A673 (cell line): ENCODE measurements around the gene ILKAP. TPM values are rescaled to one million over a fixed set of nuclear protein-coding genes. Genes with fewer than 3 reads are reported as not detected.

Experiments used
- BruUV-seq: library from RNA; stranded (reverse); fragments of 400-500 nt; replicated peaks from 2 replicates; lab custom pipeline; 2021; lab: Mats Ljungman, UMichigan
- CTCF ChIA-PET: fragments of 300-600 bp; sonication (Branson Sonifier 250); formaldehyde crosslinking; loops from one replicate; lab custom pipeline; 2022; ENCODE audit warnings: antibody characterized with exemption; lab: Charles Lee
- POLR2A ChIA-PET: fragments of 300-600 bp; sonication (Branson Sonifier 250); formaldehyde crosslinking; loops from one replicate; lab custom pipeline; 2022; ENCODE audit warnings: antibody characterized with exemption; ENCODE audit not compliant: low non-redundant PET; lab: Charles Lee
- DNase-seq: peaks from one replicate; pipeline ENCODE4 v3.0.0-alpha.2; 2015; ENCODE audit warnings: low spot score
- H3K27ac ChIP-seq: fragments of 200-600 bp; sonication (generic); 2 replicates; pipeline ENCODE4 v1.5.1; 2016; ENCODE audit warnings: mixed run types, low read depth, mild to moderate bottlenecking, mixed read lengths, antibody characterized with exemption, low read length; ENCODE audit not compliant: poor library complexity, severe bottlenecking
- H3K27me3 ChIP-seq: fragments of 200-600 bp; sonication (generic); replicated peaks from 2 replicates; pipeline ENCODE4 v1.6.1; 2017; ENCODE audit warnings: mixed run types, low read depth, mild to moderate bottlenecking, mixed read lengths, antibody characterized with exemption, low read length; ENCODE audit not compliant: insufficient read depth, poor library complexity
- H3K36me3 ChIP-seq: fragments of 200-600 bp; sonication (generic); 2 replicates; pipeline ENCODE4 v1.6.1; 2016; ENCODE audit warnings: mixed run types, mild to moderate bottlenecking, mixed read lengths, antibody characterized with exemption, low read length; ENCODE audit not compliant: insufficient read depth, poor library complexity, severe bottlenecking
- H3K4me1 ChIP-seq: fragments of 200-600 bp; sonication (generic); 2 replicates; pipeline ENCODE4 v1.6.1; 2017; ENCODE audit warnings: mixed run types, mild to moderate bottlenecking, mixed read lengths, antibody characterized with exemption, low read length; ENCODE audit not compliant: insufficient read depth, poor library complexity, severe bottlenecking
- H3K4me3 ChIP-seq: fragments of 200-600 bp; sonication (generic); 2 replicates; pipeline ENCODE4 v1.5.1; 2016; ENCODE audit warnings: low read depth, mixed run types, mild to moderate bottlenecking, mixed read lengths, low read length; ENCODE audit not compliant: poor library complexity, severe bottlenecking
- H3K9me3 ChIP-seq: fragments of 200-600 bp; sonication (generic); 2 replicates; pipeline ENCODE4 v1.6.1; 2016; ENCODE audit warnings: mixed run types, low read depth, mild to moderate bottlenecking, mixed read lengths, antibody characterized with exemption, low read length; ENCODE audit not compliant: poor library complexity, severe bottlenecking
- CTCF ChIP-seq: fragments of 300-800, 200-600 bp; sonication (generic); conservative IDR thresholded peaks from 2 replicates; pipeline ENCODE4 v1.5.1; 2017; ENCODE audit warnings: low read depth, mild to moderate bottlenecking, antibody characterized with exemption, low read length, moderate library complexity, mixed read lengths
- EZH2 ChIP-seq: fragments of 200-600 bp; sonication (generic); IDR thresholded peaks from 2 replicates; pipeline ENCODE4 v1.6.1; 2017; ENCODE audit warnings: borderline replicate concordance, low read depth, mild to moderate bottlenecking, mixed read lengths, antibody characterized with exemption, low read length; ENCODE audit not compliant: poor library complexity, severe bottlenecking
- intact Hi-C: fragments of 100-400 bp; cut with micrococcal nuclease; formaldehyde crosslinking; loops from one replicate; pipeline ENCODE4 v1.10.0; 2022; ENCODE audit not compliant: unreplicated experiment
- total RNA-seq: library from RNA; stranded (reverse); gene quantifications from 2 replicates; pipeline ENCODE4 v1.2.3, GENCODE V29; 2021

ILKAP gene
- total RNA-seq, 1 experiment from 2014 or later, result 71.6 TPM

GRCh38 chr2:238240757-238241711 lies 37.5 kb upstream of the ILKAP start:
- CTCF ChIA-PET, result no interaction called here

DNA sequence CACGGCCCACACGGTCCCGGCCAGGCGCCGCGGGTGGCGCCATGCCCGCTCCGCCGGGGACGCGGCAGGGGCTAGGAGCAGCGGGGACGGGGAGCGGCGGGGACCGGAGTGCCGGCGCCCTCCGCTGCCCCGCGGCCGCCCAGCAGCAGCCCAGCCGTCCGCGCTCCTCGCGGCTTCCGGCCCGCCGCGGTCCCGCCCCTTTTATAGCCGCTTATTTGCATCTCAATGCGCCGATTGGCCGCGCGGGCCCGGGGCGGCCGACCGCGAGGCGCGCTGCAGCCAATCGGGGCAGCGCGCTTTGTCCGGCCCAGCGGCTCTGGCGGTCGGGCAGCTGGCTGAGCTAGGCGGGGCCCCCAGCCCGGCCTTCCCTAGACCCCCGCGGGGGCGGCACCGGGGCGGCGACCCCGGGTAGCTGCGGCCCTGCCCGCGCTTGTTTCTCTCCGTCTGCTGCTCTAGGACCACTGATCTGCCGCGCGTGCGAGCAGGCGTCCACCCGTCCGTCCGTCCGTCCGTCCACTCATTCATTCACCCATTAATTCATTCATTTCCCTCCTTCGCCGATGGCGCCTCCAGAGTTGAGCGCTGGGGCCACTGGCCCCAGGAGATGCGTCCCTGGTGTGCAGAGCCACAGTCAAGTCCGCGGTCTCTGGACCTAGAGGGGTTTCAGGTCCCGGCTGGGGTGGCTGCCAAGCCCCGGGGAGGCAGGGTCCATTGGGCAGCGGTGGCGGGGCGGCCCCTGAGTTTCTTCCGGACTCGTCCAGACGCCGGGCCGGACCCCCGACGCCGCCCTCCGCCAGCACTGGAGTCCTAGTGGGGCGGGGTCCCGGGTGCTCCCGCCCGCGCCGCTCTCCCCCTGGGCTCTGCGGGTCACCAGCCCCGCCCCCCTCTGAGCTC lies 36.6 kb upstream of the ILKAP start, which contains the start of gene HES6:
TSS of gene HES6 (minus strand) at position 176 of the 894 bp plus-strand sequence. CDS start at position 43, 133 bp downstream.
- H3K27ac ChIP-seq, result peak within 1 kb of the TSS; percentile 61
- peaks cover 15% of the 10 kb centered on the region for H3K4me1 ChIP-seq
- peak within 1 kb of the TSS; percentile 71 for H3K4me3 ChIP-seq
- H3K36me3 ChIP-seq, result no peaks in the 10 kb centered on the region
- H3K9me3 ChIP-seq, result no peaks in the 10 kb centered on the region
- TF ChIP-seq CTCF (no peak), EZH2 (no peak)
- peak; percentile 93 for DNase-seq
- ChIA-PET POLR2A (no interaction called here), CTCF (no interaction called here)
- no peaks in the 10 kb centered on the region for H3K27me3 ChIP-seq
- intact Hi-C loops, result no loop called here
- BruUV-seq, result no TSS peak

More at GRCh38 chr2:238240757-238241711, 37.5 kb upstream of the ILKAP start:
- no peak for TF ChIP-seq EZH2
- TF ChIP-seq CTCF, result no peak
- Histone ChIP-seq H3K27ac (no peak overlapping the region), H3K4me1 (peaks cover 15% of the 10 kb centered on the region), H3K36me3 (no peaks in the 10 kb centered on the region), H3K4me3 (peak overlapping the region; percentile 71), H3K27me3 (no peaks in the 10 kb centered on the region), H3K9me3 (no peaks in the 10 kb centered on the region)
- POLR2A ChIA-PET, result no interaction called here
- intact Hi-C loops, result no loop called here
- BruUV-seq, result no TSS peak
- peak; percentile 78 for DNase-seq

DNA sequence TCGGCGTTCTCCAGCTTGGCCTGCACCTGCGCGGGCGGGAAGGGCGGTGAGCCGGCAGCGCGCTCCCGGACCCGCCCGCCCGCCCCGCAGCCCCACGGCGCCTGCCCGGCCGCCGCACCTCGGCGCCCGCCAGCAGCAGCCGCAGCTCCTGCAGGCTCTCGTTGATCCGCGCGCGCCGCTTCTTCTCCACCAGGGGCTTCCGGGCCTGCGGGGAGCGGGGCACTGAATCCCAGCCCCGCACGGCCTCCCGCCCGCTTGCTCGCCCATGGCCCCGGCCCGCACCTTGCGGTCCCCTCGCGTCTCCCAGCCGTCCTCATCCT lies 36.0 kb upstream of the ILKAP start:
- Histone ChIP-seq H3K27ac (peak overlapping the region; percentile 61), H3K36me3 (no peaks in the 10 kb centered on the region), H3K9me3 (no peaks in the 10 kb centered on the region), H3K27me3 (no peaks in the 10 kb centered on the region), H3K4me3 (peak overlapping the region; percentile 71), H3K4me1 (peaks cover 15% of the 10 kb centered on the region)
- CTCF ChIA-PET, result no interaction called here
- peak; percentile 35 for DNase-seq
- BruUV-seq, result no TSS peak
- intact Hi-C loops, result no loop called here
- POLR2A ChIA-PET, result interaction anchor here (0.6 kb wide), 2 partner anchors 10 to 80 kb away, joined by 3 to 4 read pairs; no protein-coding TSS in a partner anchor
- no peak for TF ChIP-seq EZH2
- no peak for TF ChIP-seq CTCF
